OCI-M1 (cell line): Measurements from ENCODE around the gene LMF1.

Experiments used
- DNase-seq: peaks from one replicate; lab custom pipeline; 2025; lab: John Stamatoyannopoulos, UW

The LMF1 gene

DNA sequence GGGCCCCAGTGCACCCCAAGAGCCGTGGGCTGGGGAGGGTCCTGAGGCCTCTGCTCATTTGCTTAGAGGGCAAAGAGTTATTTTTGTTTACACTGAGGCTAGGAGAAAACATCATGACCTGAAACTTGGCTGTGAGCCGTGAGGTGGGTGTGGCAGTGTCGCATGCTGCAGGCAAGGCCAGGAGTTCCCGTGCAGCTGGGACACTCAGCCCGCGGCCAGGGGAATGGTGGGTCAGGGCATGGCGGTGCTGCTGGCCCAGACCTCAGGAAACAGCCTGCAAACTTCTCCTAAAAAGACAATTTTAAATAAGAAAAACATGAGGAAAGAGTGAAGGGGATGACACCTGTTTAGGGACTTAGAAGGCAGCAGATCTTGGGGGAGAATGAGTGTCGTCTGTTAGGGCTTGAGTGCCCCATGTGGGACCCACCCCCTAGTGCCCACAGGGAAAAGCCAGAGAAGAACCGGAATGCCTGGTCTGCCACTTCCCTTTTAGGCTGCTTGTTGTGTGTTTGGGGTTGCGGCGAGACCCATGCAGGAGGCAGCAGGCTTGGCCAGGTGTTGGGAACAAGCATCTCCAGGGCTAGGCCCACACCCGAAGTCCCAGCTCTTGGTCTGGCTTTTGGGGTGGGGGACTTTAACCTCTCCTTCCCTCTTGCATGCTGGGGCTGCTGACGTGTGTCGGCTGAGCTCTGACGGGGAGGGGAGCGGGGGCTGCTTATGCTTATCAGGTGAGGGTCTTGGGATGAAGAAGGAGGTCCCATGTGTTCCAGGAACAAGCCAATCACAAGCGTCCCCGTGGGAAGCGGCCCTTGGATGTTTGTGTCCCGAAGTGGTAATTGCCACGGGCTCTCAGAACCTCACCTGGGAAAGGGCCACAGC, 89.3 kb downstream of the LMF1 start:
- DNase-seq: no peak

DNA sequence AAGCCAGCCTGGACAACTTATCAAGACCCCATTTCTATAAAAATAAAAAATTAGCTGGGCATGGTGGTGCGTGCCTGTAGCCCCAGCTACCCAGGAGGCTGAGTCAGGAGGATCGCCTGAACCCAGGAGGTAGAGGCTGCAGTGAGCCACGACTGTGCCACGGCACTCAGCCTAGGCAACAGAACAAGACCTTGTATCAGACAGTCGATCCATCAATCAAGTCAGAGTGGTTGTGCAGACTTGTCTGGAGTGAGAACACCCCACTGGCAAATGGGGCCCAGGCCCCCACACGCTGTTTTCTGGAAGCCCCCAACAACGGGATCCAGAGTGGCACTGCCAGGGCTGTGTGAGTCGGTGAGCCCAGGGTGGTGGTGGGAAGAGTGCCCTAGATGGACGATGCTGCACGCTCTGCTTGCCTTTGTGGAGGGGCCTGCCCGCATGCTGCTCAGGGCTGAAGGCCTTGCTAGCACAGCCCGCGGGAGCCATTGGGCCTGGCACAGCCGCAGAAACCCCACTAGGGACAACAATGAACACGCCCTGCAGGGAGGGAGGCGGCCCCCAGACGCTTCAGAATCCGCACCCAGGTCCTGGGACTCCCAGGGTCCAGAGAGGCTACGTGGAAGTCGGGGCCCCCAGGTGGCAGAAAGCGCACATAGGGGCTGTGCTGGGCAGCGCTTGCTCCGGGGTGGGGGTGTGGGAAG, 90.2 kb downstream of the LMF1 start:
- DNase-seq: no peak

DNA sequence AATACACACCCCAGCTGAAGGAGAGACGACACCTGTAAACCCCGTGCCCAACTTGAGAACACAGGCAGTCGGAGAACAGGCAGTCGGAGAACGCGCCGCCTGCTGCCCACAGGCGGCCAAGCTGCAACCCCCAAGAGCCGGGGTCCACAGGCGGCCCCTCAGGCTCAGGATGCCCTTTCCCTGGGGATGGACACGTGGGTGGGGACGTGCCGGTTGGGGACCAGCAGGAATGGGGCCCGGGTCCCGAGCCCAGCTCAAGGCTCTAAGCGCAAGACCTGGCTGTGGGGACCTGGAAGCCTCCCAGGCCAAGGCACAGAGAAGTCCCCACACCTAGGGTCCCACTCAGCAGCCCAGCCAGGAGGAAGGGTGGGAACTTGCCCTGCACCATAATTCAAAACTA, 90.8 kb downstream of the LMF1 start:
- DNase-seq: no peak

DNA sequence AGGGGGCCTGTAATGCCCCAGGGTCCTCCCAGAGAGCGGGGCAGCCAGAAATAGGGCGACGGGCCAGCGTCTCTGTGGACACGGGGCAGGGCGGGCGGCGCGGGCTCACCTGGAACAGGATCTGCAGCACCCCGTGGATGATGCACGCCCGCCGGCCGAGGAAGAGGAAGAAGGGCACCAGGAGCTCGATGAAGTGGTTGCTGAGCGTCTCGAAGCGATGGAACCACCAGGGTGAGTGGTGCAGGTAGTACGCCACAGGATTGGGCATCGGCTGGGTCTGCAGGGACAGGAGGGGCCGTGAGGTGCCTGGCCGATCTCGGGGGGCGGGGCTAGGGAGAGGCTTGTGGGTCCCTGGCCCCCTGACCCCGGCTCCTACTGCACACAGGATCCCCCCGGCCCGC, 91.3 kb downstream of the LMF1 start:
- DNase-seq: no peak

DNA sequence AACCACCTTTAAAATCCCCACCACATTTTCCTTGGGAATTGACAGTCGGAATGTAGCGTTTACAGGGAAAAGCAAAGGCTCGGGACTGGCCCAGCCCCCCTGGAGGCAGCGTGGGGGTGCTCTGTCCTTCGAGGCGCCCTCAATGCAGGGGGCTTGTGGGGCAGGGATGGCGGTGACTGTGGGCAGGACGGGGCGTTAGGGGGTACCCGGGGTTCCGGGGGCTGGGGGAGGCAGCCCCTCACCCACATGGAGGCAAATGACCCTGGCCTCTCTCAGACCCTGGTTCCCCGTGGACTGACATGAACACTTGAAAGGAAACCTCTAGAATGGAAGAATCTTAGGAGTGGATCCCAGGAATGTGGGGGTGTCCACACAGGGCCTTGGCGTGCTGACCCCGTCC, 91.9 kb downstream of the LMF1 start:
- DNase-seq: no peak

DNA sequence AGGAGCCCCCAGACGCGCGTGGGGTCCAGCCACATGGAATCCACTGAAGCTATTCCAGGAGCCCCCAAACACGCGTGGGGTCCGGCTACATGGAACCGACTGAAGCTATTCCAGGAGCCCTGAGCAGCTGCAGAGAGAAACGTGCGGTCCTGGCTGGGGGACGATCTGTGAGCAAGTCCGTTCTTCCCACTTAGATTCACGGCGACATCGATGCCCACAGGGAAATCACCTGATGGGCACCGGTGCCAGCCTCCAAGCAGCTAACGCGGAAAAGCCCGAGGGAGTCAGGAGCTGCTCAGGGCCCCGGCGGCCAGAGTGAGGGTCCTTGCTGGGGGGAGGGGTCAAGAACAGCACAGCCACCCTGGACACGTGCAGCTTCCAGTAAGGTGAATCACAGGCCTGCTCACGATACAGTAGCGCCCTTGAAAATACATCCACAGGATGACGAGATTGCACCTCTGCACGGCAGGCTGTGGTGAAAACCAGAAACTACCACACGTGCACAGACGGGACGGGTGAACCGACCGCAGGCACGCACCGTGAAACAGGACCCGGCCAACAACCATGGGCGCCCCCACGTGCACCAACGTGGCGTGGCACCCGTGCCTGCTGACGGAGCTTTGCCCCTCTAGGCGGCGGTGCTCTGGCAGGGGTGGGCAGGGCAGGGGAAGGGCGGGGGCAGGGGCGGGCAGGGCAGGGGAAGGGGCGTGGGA, 92.6 kb downstream of the LMF1 start:
- DNase-seq: no peak

DNA sequence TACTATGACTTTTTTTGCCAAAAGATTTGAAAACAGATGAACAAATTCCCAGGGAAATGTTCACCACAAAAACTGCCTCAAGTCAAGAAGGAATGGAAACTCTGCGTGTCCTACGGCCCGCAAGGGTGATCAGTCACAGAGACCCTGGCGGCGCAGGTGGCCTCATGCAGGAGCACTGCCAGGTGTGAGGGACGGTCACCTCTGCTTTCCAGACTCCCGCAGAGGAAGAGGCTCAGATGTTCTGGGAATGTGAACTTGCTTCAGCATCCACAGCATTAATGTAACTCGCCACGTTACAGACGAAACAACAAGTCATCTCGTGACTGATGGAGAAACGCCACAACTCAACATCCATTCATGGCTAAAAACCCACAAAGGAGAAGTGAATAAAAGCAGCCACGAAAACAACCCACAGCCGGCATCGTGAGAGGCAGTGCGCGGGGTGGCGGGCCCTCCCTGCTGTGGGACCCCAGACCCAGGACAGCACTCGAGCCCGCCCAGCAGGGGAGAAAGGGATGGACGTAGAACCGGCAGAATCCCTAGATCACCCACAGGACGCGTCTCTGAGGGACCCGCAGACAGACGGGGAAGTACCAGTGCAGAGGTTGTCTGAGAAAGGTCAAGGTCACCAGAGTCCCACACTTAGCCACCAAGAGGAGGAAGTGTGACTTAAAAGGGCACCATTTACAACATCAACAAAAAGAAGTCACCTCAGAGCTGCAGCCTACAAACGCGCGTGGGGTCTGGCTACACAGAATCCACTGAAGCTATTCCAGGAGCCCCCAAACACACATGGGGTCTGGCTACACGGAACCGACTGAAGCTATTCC, 93.3 kb downstream of the LMF1 start:
- DNase-seq: no peak

DNA sequence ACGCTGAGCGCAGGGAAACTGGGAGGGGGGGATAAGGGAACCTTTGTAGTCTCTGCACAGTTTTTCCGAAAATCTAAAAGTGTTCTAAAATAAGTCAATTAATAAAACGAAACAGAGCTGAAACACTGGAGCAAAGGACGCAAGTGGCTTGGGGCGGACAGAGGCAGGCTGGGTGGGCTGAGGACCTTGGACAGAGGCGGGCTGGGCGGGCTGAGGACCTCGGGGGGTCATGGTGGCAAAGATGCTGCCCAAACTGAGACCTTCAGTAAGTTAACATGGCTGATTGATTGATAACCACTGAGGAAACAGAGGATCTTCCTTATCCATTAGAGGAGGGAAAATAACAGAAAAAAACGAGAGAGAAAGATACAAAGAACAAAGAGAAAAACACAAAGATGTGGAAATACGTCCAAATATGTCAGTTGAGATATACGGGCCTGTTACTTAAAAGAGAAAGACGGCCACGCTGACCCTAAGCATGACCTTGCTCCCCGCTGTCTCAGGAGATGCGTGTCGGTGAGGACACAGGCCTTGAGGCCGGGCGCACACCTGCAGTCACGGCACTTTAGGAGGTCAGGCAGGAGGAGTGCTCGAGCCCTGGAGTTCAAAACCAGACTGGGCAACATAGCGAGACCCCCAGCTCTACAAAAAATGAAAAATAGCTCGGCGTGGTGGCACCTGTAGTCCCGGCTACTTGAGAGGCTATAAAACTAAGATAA, 94.1 kb downstream of the LMF1 start:
- DNase-seq: no peak

DNA sequence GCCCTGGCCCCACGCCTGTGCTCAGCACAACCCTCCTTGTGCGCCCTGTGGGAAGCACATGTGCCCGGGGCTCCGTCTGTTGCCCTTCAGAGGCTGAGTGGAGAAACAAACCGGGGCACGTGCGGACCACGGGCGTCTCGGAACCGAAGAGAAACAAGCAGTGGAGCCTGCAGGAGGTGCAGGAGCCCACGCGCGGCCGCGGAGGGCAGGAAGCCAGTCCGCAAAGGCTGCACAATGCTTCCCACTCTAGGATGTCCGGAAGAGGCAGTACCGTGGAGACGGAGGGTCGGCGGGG, 94.8 kb downstream of the LMF1 start:
- no peak for DNase-seq

DNA sequence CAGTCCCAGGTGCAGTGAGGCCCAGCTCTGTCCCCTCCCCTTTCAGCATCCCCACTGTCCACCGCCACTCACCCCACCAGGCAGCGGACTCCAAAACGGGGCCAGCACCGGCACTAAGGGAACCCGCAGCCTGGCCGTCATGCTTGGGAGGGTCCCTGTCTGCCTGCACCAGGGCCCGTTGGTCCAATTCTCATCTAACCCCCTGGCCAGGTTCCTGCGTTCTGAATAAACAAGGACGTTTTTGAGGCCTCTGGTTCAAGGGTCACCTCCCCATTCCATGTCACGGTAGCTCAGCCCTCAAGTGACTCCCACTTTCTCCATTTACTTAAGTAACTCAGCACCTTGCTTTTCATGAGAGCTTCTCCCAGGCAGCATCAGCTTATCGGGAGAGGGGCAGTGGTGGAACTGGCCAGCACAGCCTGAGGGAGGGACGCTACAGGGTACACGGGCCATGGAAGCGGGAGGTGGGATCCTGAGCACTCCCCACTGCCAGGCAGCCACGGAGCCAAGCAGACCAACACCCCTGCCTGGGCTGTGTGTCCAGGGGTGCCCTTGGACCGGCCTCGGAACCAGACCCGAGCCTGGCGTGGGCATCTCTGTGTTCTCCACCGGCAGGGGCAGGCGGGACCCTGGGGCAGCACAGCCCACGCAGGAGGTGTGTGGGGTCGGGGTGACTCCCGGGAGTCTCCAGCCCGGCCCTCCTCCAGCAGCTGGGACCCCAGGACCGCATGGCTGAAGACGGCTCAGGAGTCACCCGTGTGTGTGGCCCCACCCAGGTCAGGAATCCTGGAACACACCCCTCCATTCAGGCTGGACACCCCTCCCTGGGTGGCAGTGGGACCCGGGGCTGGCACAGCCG, 95.4 kb downstream of the LMF1 start:
- no peak for DNase-seq

DNA sequence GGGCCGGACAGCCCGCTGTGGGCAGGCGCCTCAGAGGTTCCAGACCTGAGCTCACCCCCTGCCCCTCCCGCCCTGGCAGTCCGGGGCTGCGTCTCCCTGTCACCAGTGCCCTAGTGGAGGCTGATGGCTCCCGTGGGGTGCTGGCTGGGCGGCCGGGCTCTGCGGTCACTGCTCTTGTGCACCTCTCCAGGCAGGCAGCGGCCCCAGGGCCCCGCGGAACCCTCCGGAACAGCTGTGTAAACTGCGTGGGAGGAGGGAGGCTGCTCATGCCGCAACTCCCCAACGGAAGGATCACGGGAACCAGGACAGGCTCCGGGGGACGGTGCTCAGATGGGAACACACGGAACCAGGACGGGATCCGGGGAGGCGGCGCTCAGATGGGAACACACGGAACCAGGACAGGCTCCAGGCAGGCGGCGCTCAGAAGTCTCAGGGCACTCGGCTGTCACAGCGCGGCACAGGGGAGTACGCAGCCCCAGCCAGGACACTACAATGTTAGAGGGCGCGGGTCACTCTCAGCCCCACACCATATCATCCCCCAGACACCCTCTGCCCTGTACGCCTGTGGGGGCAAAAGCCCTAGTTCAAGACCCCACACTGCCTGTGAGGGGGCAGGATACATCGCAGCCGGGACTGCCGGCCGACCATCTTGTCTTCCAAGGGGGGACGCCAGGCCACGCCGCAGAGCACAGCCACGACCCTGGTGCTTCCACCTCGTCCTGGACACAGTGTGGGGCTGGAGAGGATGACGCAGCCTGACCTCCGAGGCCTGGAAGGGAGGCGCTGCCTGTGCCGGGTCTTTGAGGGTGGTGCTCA, 96.2 kb downstream of the LMF1 start:
- no peak for DNase-seq

DNA sequence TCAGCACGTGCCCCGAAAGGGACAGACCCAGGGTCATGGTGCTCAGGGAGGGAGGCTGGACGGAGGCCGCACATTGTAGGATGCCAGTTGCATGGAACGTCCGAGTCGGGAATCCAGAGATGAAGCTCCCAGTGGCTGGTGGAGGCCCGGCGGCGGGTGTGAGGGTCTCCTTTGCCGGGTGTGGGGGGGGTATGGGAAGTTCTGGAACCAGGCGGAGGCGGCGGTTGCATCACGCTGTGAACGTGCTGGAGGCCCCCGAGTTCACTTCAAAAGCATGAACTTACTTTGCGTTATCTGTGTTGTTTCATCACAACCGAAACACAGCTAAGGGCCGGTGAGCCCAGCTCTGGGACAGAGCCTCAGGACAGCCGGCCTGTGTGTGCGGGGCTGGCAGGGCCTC, 96.9 kb downstream of the LMF1 start:
- DNase-seq: no peak

DNA sequence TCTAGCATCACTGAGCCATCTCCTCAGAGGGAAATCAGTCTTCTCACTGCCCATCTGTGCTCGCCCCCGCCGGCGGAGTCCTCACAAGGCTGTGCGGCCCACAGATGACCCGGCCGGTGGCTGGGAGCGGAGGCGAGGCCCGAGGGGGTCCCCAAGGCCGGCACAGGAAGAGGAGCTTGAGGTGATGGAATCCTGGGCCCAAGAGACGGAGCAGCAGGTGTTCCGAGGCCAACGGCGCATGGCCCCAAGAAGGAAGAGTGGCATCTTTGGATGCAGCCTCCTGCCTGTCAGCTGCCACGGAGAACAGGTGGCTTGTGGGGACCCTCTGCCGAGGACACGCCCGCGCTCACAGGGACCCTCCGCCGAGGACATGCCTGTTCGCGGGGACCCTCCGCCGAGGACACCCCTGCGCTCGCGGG, 97.5 kb downstream of the LMF1 start:
- DNase-seq: no peak

DNA sequence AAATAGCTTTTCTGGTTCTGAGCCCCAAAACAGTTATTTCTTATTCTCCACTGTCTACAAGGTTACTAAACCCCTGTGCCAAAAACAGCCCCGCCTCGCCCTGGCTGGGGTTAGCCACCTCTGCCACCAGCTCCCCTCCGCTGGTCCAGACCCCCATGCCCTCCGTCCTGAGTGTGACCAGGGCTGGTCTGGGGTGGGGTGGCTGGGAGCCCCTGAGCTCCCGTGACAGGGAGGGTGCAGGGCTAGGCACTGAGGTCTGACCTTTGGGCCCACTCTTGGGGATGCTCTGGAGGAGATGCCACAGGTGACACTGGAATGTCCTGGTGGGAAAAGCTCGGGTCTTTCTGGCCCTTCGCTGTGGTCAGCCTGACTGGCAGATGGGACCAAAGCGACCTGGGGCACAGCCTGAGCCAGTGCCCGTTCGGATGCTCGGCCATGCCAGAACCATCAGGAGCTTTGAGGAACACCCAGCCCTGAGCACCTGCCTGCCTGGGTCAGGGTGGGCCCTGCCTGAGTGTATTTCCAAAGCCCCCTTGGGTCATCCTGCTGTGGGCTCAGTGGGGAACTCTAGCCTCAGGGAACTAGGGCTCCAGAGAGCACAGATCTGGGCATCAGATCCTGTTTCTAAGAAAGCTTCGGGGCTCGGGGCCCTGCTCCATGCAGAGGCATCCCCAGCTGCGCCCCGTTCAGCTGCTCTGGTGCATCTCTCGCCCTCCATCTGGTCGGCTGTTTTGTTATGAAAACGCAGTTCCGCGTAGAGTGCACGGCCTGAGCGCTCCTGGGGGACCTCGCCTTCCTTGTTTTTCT, 98.1 kb downstream of the LMF1 start:
- DNase-seq: no peak

DNA sequence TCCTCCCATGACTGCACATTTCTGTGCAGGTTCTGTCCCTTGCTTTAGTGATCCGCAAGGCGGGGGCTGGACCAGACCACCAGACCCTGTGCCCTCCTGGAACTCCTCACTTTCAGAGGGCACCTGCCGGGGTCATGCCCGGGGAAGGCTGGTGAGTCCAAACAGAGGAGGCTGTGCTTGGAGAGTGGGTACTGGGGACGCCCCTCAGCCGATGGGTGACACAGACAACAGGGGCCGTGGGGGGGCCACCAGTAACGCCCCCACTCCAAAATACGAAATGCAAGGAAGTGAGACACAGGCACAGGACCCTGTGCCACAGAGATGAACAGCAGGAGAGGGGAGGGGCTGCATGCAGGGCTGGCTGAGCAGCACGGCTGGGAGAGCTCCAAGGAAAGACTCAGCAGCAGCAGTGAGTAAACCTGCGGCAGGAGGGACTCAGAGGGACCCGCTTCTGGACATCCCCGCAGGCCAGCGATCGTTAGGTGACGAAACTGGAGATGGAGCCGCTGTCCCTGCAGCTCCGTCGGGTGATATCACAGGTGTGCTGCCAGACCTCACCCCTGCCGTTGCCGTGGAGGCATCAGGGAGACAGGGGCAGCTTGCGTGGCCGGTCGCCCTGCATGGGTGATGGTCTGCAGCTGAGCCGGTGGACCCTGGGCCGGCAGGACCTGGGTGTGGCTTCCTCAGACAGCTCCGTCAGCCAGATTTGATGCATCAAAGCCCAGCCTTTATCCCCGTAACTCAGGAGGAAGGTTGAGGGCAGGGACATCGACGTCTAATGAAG, 99.0 kb downstream of the LMF1 start:
- no peak for DNase-seq

DNA sequence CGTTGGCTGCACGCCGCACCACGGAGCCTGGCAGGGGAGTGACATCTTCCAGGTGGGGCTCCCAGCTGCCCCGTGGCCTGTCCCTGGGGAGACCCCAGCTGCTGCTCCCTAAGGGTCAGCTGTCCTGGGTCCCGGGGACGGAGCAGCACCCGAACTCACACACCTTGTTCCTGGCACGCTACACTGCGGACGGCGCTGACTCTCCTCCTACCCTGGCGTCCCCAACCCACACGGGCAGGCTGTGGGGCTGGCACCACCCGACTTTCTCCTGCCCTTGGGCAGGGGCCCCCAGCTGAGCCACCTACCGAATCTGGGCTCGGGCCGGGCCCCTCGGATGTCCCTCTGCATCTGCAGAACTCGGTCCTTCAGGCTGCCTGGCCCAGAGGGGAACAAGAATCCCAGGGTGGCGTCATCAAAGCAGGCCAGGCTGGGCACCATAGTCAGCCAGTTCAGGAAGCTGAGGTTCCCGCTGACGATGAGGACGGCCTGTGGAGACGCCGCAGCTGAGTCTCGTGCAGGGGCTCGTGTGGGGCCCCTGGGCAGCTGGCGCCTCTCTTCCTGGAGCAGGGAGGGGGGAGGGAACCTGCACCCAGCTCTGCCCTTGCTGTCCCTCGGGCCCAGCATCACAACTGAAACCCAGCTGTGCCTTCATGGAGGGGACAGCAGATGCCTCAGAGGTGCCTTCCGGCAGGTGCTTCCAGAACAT, 99.8 kb downstream of the LMF1 start:
- no peak for DNase-seq
